Kidney (tissue), 14 donors: Measurements from ENCODE around the gene TBX10. TPM values are rescaled to one million over a fixed set of nuclear protein-coding genes. Genes with fewer than 3 reads are reported as not detected.

Source experiments
- DNase-seq, 5 donors: peaks; one replicate each; pipeline ENCODE4 v3.0.0-alpha.2; 2013 to 2020
- FAIRE-seq: peaks from 2 replicates; lab custom pipeline; 2012; peaks lifted over from hg19 to GRCh38; lab: Jason Lieb, UNC
- H3K27ac ChIP-seq, 2 donors: one replicate each; pipeline ENCODE4 v1.7.0; 2013; ENCODE audit warnings: low read depth in 2 of 2, low read length in 2 of 2, inconsistent platforms in 1 of 2
- H3K27me3 ChIP-seq: one replicate; pipeline ENCODE4 v1.7.1; 2013; ENCODE audit warnings: low read length, inconsistent platforms; ENCODE audit not compliant: control insufficient read depth, insufficient read depth
- H3K36me3 ChIP-seq, 3 donors: one replicate each; pipeline versions ENCODE4 v1.7.0 to v1.7.1; 2013; ENCODE audit warnings: low read length in 3 of 3, control low read depth in 1 of 3, inconsistent platforms in 1 of 3; ENCODE audit not compliant: insufficient read depth in 3 of 3, control insufficient read depth in 2 of 3
- H3K4me1 ChIP-seq, 3 donors: one replicate each; pipeline versions ENCODE4 v1.7.0 to v1.7.1; 2013; ENCODE audit warnings: low read length in 3 of 3, inconsistent platforms in 1 of 3, low read depth in 1 of 3; ENCODE audit not compliant: control insufficient read depth in 2 of 3, insufficient read depth in 2 of 3
- H3K4me3 ChIP-seq, 3 donors: one replicate each; pipeline versions ENCODE4 v1.7.0 to v1.8.1; 2013; ENCODE audit warnings: low read length in 3 of 3, control low read depth in 1 of 3, inconsistent platforms in 1 of 3
- H3K9ac ChIP-seq, 3 donors: one replicate each; pipeline versions ENCODE4 v1.7.0 to v1.7.1; 2013; ENCODE audit warnings: low read length in 3 of 3, control low read depth in 1 of 3, inconsistent platforms in 1 of 3
- H3K9me3 ChIP-seq, 3 donors: one replicate each; pipeline versions ENCODE4 v1.7.0 to v1.7.1; 2013; ENCODE audit warnings: low read length in 3 of 3, control low read depth in 1 of 3, inconsistent platforms in 1 of 3; ENCODE audit not compliant: control insufficient read depth in 2 of 3, insufficient read depth in 1 of 3
- intact Hi-C: fragments of 100-400 bp; cut with DNase I; formaldehyde crosslinking; loops from one replicate; pipeline ENCODE4 v1.11.1; 2022
- polyA plus RNA-seq: library from polyadenylated mRNA; stranded (reverse); fragments of 350-450 nt; fragmentation: Illumina TruSeq; extraction: RNeasy Lipid Tissue Mini Kit (QIAGEN cat#74804); gene quantifications from one replicate; pipeline ENCODE4 v1.2.3, GENCODE V29; 2014; ENCODE audit warnings: low read depth, low replicate concordance; ENCODE audit not compliant: insufficient read depth
- total RNA-seq: library from RNA; stranded (reverse); fragmentation: NEBNext Ultra II Directional; extraction: Animal tissue kit (Norgen Biotek cat#: 25700); gene quantifications from one replicate; pipeline ENCODE4 v1.2.1, GENCODE V29; 2021
- TF ChIP-seq, protein P1 (sequence below): IDR thresholded peaks from 3 replicates; pipeline ENCODE4 v1.5.1; 2012; ENCODE audit warnings: mild to moderate bottlenecking, moderate library complexity, borderline replicate concordance; ENCODE audit not compliant: insufficient read depth; ENCODE audit errors: extremely low read depth
- donor health status: control.
- donor health status: control.
- donor health status: control.
- donor health status: control.
- donor health status: control.
- donor health status: DM: yes; HTN: yes; CAD: no.
- donor health status: Normal renal cell carcinoma (clear cell type).

TBX10 gene
- total and polyA plus RNA-seq, 2 donors from 2014 or later: not detected

DNA sequence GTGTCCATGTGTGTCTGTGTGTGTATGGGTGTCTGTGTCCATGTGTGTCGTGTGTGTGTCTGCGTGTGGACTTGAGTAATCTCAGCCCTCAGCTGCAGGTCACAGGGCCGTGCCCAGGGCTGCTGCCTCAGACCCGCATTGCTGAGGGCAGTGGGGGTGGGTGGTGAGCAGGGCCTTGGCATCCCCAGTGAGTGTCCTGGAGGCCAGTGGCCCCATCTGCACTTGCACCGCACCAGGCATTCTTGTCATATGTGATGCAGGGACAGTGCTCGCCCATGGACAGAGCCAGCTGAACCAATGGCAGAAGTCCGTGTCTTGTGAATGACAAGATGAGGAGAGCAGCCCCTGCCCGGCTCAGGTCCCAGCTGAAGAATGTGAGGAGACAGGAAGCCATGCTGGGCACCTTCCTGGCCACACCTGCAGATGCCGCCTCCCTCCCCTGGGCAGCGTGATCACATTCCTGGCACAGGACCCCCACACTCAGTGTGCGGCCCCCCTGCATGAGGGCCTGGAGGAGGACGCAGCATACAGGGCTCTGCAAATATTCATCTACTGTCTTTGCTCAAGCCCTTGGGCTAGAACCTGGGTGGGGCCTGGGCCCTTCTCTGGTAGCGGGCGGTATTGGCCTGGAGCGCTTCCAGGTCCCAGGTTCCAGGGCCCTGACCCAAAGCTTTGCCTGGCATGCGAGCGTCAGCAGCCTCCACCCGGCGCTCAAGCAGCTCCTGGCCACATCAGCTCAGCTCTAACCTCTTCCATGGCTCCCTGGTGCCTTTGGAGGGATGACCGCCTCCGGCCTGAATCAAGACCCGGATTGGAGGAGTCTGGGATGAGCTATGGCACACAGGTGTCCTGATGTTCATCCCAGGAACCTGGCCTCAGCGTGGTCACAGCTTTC is 31.0 kb upstream of the TBX10 start:
- no peak overlapping the region for H3K4me3 ChIP-seq
- no peaks in the 10 kb centered on the region for H3K9me3 ChIP-seq
- H3K27me3 ChIP-seq: no peaks in the 10 kb centered on the region
- no peak overlapping the region for H3K9ac ChIP-seq
- DNase-seq: no peak
- intact Hi-C loops: no loop called here
- no peaks in the 10 kb centered on the region for H3K36me3 ChIP-seq
- H3K27ac ChIP-seq: no peak overlapping the region
- TF ChIP-seq, protein P1, sequence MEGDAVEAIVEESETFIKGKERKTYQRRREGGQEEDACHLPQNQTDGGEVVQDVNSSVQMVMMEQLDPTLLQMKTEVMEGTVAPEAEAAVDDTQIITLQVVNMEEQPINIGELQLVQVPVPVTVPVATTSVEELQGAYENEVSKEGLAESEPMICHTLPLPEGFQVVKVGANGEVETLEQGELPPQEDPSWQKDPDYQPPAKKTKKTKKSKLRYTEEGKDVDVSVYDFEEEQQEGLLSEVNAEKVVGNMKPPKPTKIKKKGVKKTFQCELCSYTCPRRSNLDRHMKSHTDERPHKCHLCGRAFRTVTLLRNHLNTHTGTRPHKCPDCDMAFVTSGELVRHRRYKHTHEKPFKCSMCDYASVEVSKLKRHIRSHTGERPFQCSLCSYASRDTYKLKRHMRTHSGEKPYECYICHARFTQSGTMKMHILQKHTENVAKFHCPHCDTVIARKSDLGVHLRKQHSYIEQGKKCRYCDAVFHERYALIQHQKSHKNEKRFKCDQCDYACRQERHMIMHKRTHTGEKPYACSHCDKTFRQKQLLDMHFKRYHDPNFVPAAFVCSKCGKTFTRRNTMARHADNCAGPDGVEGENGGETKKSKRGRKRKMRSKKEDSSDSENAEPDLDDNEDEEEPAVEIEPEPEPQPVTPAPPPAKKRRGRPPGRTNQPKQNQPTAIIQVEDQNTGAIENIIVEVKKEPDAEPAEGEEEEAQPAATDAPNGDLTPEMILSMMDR: no peak
- FAIRE-seq: no peak
- H3K4me1 ChIP-seq: peaks cover 0 to 9% (median 0%) of the 10 kb centered on the region in 3 donors

DNA sequence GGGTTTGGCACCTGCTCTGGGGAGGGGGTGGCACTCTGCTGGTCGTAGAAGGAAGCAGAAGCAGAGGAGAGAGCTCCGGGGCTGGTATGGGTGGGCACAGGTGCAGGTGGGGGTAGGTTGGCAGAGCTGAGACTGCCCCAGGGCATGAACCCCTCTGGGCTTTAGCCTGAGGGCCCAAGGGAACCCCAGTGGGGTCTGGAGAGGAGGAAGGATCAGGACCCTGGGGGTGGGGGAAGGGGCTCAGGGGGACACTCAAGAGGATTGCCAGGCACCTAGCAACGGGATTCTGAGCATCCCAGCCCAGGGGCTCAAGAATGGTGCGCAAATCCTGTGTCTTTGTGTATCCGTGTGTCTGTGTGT is 28.6 kb upstream of the TBX10 start:
- DNase-seq (no peak), FAIRE-seq (no peak)
- Histone ChIP-seq H3K4me1 (no peaks in the 10 kb centered on the region), H3K9me3 (no peaks in the 10 kb centered on the region), H3K27ac (no peak overlapping the region), H3K27me3 (no peaks in the 10 kb centered on the region), H3K9ac (no peak overlapping the region), H3K4me3 (peak overlapping the region in 1 of 3 donors; percentile 28), H3K36me3 (no peaks in the 10 kb centered on the region)
- intact Hi-C loops: no loop called here
- TF ChIP-seq, protein P1: no peak

DNA sequence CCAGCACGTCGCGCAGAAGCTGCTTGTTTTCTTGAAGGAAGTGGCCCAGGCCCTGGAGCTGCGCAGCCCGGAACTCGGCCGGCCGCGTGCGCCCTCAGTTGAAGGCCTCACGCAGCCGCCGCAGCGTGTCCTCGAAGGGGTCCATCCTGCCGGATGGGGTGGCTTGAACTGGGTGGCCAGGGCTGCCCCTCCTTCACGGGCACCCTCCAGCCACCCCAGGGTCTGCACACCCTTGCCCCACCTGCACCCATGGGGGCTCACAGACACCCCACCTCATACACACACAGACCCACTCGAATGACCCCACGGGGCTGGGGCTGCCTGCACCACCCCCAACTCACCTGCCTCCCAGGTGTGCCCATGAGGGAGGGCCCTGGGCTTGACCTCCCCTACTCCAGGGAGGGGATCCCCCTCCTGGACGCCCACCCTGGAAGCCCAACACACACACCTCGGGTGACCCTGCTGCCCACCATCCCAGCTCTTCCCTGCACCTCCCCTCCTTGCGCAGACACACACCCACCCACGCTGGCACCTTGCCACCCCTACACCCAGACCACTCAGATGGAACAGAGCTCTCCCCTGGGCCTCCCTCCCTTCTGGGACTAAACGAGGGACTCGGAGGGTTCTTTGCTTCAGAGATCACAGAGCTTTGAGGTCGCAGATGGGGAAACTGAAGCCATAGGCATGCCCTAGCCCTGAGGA is 28.1 kb upstream of the TBX10 start:
- H3K4me3 ChIP-seq: no peak overlapping the region
- FAIRE-seq (no peak), DNase-seq (peak; percentile 72 to 87 (median 81))
- H3K9me3 ChIP-seq: no peaks in the 10 kb centered on the region
- intact Hi-C loops: no loop called here
- TF ChIP-seq, protein P1: no peak
- H3K27ac ChIP-seq: no peak overlapping the region
- H3K4me1 ChIP-seq: no peaks in the 10 kb centered on the region
- H3K9ac ChIP-seq: no peak overlapping the region
- no peaks in the 10 kb centered on the region for H3K36me3 ChIP-seq
- H3K27me3 ChIP-seq: no peaks in the 10 kb centered on the region
